SJCRH30 (cell line): Measurements from ENCODE around the gene MINDY4. TPM values are rescaled to one million over a fixed set of nuclear protein-coding genes. Genes with fewer than 3 reads are reported as not detected.

Experiments used
- DNase-seq, 2 experiments: peaks; one replicate each; pipeline ENCODE4 v3.0.0-alpha.2; 2015 to 2020
- H3K27ac ChIP-seq: fragments of 250-450 bp; sonication (Bioruptor Pico); 2 replicates; pipeline ENCODE4 v1.5.1; 2020; ENCODE audit warnings: mild to moderate bottlenecking, moderate library complexity
- H3K27me3 ChIP-seq: fragments of 250-450 bp; sonication (Bioruptor Pico); 2 replicates; pipeline ENCODE4 v1.5.1; 2020; ENCODE audit warnings: mild to moderate bottlenecking, moderate library complexity
- H3K36me3 ChIP-seq: fragments of 250-450 bp; sonication (Bioruptor Pico); 2 replicates; pipeline ENCODE4 v1.5.1; 2020; ENCODE audit warnings: mild to moderate bottlenecking, moderate library complexity
- H3K4me1 ChIP-seq: fragments of 250-450 bp; sonication (Bioruptor Pico); 2 replicates; pipeline ENCODE4 v1.5.1; 2020; ENCODE audit warnings: mild to moderate bottlenecking, moderate library complexity
- H3K4me3 ChIP-seq: fragments of 250-450 bp; sonication (Bioruptor Pico); 2 replicates; pipeline ENCODE4 v1.5.1; 2020; ENCODE audit warnings: mild to moderate bottlenecking, moderate library complexity
- H3K9me3 ChIP-seq: fragments of 250-450 bp; sonication (Bioruptor Pico); replicated peaks from 2 replicates; pipeline ENCODE4 v1.5.1; 2020; ENCODE audit warnings: mild to moderate bottlenecking, moderate library complexity
- total RNA-seq: library from RNA; depleted of rRNA; stranded (reverse); fragments of >200 nt; shearing (Covaris generic); gene quantifications from 2 replicates; pipeline ENCODE4 v1.2.3, GENCODE V29; 2014; rRNA removed

The MINDY4 gene
- total RNA-seq: not detected in 2 replicates

DNA sequence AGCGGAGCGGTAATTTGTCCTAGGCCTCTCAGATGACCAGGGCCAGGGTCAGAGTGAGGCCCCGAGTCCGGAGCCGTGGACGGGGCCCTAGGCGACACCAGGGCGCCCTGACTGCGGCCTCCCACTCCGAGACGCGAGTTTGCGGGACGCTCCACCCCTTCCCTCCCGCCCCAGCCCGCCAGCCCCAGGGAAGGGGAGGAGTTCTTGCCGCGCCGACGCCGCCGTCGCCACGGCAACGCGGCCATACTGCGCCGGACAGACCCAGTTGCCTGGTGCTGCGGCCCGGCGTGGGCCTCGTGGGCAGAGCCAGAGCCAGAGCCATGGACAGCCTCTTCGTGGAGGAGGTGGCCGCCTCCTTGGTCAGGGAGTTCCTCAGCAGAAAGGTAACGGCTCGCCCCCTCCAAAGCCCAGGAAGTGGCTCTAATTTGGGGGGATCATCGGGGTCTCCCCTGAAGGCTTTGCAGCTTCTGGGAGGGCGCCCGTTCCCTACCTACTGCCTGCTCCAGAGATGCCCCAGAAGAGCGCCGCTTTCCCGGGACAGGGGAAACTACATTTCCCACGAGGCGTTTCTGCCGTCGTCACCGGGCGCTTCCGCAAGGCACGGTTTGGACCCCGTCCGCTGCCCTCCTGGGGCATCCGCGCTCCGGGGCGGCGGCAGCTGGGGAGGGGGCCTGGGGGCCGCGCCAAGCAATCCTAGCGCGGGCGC, at the start of gene MINDY4:
Gene MINDY4, plus strand, starts transcription at position 244 of the 706 bp plus-strand sequence. Its CDS starts 77 bp downstream, at position 321.
- no peak for DNase-seq
- Histone ChIP-seq H3K27ac (no peak within 1 kb of the TSS), H3K27me3 (no peaks in the 10 kb centered on the region; the same call in 1 of the 2 replicates), H3K4me3 (no peak within 1 kb of the TSS), H3K4me1 (no peaks in the 10 kb centered on the region), H3K36me3 (no peaks in the 10 kb centered on the region), H3K9me3 (no peaks in the 10 kb centered on the region)

DNA sequence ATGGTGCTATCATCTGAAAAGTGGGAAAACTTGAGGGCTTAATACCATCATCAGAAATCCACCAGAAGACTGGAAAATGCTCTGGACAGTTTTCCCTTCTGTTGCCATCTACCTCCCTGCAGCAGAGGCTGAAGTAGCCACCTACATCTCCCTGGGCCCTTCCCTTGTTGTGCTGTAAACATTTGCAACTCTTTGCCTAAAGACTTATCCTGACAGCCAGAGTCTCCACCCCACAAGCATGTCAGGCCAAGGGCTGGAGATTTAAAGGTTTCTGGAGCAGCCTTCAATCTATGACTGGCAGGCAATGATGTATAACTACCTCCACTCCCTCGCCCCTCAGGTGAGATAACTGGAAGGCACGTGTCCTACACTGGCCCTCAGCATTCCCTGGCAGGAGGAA, 49.0 kb upstream of the MINDY4 start:
- Histone ChIP-seq H3K27me3 (no peaks in the 10 kb centered on the region), H3K4me3 (no peak overlapping the region), H3K4me1 (no peaks in the 10 kb centered on the region), H3K27ac (no peak overlapping the region), H3K36me3 (no peaks in the 10 kb centered on the region), H3K9me3 (0 out of 2 replicates have a peak, but pooled peaks cover 5% of the 10 kb centered on the region)
- no peak for DNase-seq

DNA sequence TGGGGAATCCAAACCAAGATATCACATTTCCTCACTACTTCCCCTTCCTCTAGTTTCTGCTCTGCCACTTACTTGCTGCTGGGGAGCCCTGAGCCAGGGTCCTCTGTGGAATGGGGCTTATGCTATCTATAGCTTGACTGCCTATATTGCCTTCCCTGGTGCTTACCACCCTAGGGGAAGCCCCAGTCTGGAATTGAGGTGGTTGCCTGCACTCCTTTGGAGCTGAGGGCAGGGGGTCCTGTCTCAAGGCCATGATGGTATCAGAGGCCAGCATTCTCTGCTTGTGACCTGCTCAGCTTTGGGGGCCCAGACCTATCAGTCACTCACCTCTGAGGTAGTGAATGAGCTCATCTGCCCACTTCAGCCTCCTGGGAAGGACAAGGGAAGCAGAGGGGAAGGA, 48.5 kb upstream of the MINDY4 start:
- no peaks in the 10 kb centered on the region for H3K36me3 ChIP-seq
- H3K4me1 ChIP-seq: no peaks in the 10 kb centered on the region
- no peaks in the 10 kb centered on the region for H3K27me3 ChIP-seq
- H3K27ac ChIP-seq: no peak overlapping the region
- no peak for DNase-seq
- H3K4me3 ChIP-seq: no peak overlapping the region
- H3K9me3 ChIP-seq: 0 out of 2 replicates have a peak, but pooled peaks cover 4% of the 10 kb centered on the region

DNA sequence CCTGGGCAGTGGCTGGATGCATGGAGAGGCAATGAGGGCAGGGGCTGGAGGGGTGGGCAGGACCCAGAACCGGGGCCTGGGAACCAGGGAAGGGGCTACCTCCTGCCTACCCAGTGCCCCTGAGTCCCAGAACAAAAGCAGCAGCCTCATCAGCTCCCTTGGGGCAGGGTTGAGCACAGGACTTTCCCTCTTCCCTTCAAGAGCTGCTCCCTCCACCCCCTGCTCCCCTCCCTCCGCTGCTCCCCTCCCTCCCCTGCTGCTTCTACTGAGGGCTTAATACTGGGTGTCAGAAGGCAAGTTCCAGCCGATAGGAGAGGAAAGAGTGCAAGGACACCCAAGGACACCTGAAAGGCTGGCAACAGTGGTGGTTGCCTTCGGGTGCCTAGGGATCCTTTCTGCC, 47.4 kb upstream of the MINDY4 start:
- H3K27ac ChIP-seq: no peak overlapping the region
- no peaks in the 10 kb centered on the region for H3K9me3 ChIP-seq

DNA sequence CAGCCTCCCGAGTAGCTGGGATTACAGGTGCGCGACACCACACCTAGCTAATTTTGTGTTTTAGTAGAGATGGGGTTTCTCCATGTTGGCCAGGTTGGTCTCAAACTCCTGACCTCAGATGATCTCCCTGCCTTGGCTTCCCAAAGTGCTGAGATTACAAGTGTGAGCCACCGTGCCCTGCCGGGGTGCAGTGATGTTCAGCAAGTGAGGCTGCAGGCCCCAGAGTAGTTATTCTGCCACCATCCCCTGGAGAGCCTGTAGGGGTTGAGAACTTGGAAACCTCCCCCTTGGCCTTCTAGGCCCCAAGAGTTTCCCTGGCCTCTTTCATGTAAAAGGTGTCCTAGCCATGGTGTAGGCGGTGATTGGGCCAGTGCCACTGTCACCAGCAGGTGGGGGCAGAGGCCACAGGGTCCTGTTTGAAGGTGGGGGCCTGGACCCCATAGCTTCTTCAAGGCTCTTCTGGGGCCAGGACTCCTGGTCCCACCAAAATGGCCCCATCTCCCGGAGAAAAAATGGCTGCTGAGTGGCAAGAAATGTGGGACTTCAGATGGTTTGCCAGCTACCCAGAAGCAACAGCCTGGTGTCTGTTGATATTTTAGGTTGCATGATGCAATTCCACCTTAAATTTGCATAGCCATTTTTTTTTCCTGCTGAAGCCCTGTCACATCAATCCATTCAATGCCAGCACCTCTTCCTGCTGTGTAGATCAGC, 44.8 kb upstream of the MINDY4 start:
- Histone ChIP-seq H3K27ac (no peak overlapping the region), H3K27me3 (peaks cover 9% of the 10 kb centered on the region; the same call in 1 of the 2 replicates), H3K9me3 (no peaks in the 10 kb centered on the region), H3K36me3 (no peaks in the 10 kb centered on the region), H3K4me1 (no peaks in the 10 kb centered on the region), H3K4me3 (no peak overlapping the region)
- no peak for DNase-seq

More for the DNA sequence above, 47.4 kb upstream of the MINDY4 start:
- Histone ChIP-seq H3K27me3 (no peaks in the 10 kb centered on the region), H3K4me1 (no peaks in the 10 kb centered on the region), H3K36me3 (no peaks in the 10 kb centered on the region), H3K4me3 (no peak overlapping the region)
- DNase-seq: no peak

DNA sequence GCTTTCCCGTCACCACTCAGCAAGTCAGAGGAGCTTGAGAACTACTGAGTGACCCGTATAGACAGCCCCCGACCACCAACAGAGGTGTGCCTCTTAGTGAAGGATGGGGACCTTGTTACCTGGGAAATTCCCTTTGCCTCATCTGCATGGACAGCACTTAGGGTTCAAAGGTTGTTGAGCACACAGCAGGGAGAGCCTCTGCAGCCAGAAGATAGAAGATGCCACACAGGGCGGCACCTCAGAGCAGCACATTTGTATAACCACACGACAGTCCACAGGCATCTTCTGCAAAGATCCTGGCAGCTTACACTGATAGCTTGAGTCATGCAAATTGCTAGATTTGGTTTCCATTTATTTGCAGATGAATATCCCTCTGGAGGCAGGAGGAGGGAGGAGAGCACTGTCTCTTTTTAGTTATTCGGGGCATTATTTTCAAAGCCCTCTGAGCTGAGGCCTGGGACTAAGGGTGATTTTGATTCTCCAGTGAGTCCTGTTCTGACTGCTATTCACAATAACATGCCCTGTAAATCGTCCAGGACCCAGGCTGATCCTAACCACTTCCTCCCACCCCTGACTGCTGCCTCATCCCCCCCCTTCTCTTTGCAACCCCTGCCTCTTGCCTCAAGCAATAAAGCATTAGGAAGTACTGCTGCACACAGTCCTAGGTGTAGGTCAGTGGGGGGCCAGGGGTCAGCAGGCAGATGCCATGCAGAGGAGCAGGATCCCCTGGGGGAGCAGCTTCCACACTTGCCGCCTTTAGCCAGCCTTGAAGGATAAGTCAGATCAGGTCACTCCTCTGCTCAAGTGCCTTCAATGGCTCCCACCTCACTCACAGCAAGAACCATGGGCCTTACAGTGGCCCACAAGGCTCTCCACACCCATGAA, 43.9 kb upstream of the MINDY4 start:
- Histone ChIP-seq H3K9me3 (no peaks in the 10 kb centered on the region), H3K27me3 (peaks cover 9% of the 10 kb centered on the region; the same call in 1 of the 2 replicates), H3K27ac (no peak overlapping the region), H3K36me3 (no peaks in the 10 kb centered on the region), H3K4me1 (no peaks in the 10 kb centered on the region), H3K4me3 (no peak overlapping the region)
- no peak for DNase-seq

DNA sequence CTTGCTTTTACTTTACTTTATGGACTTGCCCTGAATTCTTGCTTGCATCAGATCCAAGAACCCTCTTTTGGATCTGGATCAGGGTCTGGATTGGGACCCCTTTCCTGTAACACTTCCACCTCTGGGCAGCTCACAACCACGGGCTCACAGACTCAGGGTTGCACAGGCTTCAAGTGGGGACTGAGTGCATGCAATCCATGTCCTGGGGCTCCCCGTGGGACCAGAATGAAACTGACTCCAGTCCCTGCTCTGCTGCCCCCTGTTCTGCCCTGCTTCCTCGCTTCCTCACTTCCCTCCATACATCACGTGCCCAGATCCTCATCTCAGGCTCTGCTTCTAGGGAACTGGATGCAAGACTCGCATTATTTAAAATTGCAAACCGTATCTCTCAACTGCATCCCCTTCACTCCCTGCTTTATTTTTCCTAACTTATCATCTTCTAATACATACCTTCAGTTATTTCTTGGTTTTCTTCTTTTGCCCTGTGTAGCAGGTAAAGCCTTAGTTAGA, 42.6 kb upstream of the MINDY4 start:
- no peak overlapping the region for H3K27ac ChIP-seq
- H3K4me1 ChIP-seq: no peaks in the 10 kb centered on the region
- peaks cover 9% of the 10 kb centered on the region; the same call in 1 of the 2 replicates for H3K27me3 ChIP-seq
- no peak for DNase-seq
- H3K36me3 ChIP-seq: no peaks in the 10 kb centered on the region
- H3K9me3 ChIP-seq: no peaks in the 10 kb centered on the region
- no peak overlapping the region for H3K4me3 ChIP-seq

DNA sequence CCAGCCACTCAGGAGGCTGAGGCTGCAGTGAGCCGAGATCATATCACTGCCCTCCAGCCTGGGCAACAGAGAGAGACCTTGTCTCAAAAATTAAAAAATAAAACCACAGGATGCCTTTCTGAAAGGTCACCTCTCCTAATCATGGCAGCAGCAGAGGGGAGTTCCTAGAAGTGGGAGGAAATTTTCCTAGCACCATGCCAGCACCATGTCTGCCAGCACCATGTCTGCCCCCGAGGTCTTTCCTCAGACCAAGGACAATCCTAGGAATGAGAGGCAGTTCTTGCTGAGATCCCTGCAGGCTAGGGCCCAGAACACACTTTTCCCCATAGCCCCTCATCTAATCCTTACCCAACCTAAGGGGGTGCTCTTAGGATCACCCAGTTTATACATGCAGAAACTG, 41.6 kb upstream of the MINDY4 start:
- Histone ChIP-seq H3K4me1 (no peaks in the 10 kb centered on the region), H3K27me3 (peaks cover 9% of the 10 kb centered on the region; the same call in 1 of the 2 replicates), H3K36me3 (no peaks in the 10 kb centered on the region), H3K4me3 (no peak overlapping the region), H3K9me3 (no peaks in the 10 kb centered on the region), H3K27ac (no peak overlapping the region)
- DNase-seq: no peak

DNA sequence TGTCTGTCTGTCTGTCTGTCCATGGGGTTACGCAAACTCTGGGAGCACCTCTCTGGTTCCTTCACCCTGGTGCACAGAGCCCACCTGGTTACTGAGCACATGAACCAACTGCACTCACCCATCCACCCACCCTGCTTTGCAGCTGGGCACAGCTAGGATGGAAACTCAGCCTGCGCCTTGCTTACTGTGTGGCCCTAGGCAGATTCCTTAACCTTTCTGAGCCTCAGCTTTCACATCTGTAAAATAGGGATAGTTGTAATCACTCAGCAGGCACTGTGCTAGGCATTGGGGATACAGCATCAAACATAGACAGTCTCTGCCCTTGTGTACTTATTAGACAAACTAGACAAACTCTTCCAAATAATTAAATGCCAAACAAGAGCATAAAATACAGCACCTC, 41.1 kb upstream of the MINDY4 start:
- peaks cover 9% of the 10 kb centered on the region; the same call in 1 of the 2 replicates for H3K27me3 ChIP-seq
- H3K9me3 ChIP-seq: no peaks in the 10 kb centered on the region
- H3K27ac ChIP-seq: no peak overlapping the region

DNA sequence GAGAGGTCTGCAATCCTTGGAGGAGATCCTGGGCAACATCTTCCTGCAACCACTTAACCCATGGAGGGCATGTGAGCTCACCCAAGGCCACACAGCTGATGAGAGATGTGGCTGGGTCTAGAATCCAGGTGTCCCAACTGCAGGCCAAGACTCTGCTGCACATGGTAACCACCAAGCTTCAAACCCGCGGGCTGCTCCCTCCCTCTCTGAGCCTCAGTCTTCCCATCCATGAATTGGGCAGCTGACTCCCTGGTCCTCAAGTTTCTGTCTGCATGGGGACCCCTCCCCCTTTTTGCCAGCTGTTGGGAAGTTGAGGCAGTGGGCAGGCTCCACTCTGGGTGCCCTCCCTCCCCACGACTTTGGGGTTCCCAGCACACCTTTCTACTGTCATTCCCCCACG, 40.2 kb upstream of the MINDY4 start:
- Histone ChIP-seq H3K27me3 (peaks cover 9% of the 10 kb centered on the region; the same call in 1 of the 2 replicates), H3K4me1 (no peaks in the 10 kb centered on the region)

More for the DNA sequence above, 41.1 kb upstream of the MINDY4 start:
- DNase-seq: no peak
- Histone ChIP-seq H3K4me1 (no peaks in the 10 kb centered on the region), H3K4me3 (no peak overlapping the region), H3K36me3 (no peaks in the 10 kb centered on the region)

DNA sequence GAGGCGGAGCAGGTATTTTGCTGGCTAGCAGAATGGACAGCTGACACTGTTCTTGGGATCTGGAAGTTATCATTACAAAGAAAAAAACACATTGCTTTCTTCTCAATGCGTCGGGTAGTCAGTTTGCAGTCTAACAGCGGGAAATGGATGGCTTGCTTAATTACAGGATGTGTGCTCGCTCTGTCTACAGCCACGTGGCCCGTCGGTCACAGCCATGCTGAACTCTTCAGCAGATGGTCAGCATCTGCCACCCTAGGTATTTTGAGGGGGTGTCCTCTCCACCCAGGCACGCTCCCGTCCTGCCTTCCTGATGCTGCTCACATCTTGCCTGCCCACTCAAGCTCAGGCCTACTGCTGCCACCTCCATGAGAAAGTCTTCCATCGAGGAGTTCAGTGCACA, 39.6 kb upstream of the MINDY4 start:
- Histone ChIP-seq H3K9me3 (no peaks in the 10 kb centered on the region), H3K4me3 (no peak overlapping the region), H3K27me3 (peaks cover 9% of the 10 kb centered on the region; the same call in 1 of the 2 replicates), H3K36me3 (no peaks in the 10 kb centered on the region), H3K4me1 (no peaks in the 10 kb centered on the region), H3K27ac (no peak overlapping the region)
- DNase-seq: no peak

More for the DNA sequence above, 40.2 kb upstream of the MINDY4 start:
- Histone ChIP-seq H3K36me3 (no peaks in the 10 kb centered on the region), H3K27ac (no peak overlapping the region), H3K9me3 (no peaks in the 10 kb centered on the region), H3K4me3 (no peak overlapping the region)
- no peak for DNase-seq

DNA sequence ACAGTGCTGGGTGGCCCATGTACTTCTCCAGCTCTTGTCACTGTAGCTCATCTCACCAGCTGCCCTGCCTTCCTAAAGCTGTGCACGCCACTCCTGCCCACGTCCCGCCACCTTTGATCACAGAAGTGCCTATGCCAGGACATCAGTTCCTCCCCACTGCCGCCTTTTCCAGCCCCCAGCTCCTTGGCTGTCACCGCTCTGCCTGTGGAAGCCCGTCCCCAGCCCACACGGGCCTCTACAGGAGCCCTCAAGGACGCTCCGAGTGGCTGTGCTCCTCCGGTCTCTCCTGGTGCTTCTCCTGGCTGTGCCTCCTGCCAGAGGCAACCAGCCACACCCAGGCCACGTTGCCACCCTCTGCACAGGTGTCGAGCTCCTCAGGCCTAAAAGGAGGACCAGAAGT, 38.6 kb upstream of the MINDY4 start:
- no peak overlapping the region for H3K27ac ChIP-seq
- no peaks in the 10 kb centered on the region for H3K36me3 ChIP-seq
- no peaks in the 10 kb centered on the region for H3K9me3 ChIP-seq
- no peak for DNase-seq
- no peaks in the 10 kb centered on the region for H3K4me1 ChIP-seq
- peaks cover 9% of the 10 kb centered on the region; the same call in 1 of the 2 replicates for H3K27me3 ChIP-seq
- H3K4me3 ChIP-seq: no peak overlapping the region

DNA sequence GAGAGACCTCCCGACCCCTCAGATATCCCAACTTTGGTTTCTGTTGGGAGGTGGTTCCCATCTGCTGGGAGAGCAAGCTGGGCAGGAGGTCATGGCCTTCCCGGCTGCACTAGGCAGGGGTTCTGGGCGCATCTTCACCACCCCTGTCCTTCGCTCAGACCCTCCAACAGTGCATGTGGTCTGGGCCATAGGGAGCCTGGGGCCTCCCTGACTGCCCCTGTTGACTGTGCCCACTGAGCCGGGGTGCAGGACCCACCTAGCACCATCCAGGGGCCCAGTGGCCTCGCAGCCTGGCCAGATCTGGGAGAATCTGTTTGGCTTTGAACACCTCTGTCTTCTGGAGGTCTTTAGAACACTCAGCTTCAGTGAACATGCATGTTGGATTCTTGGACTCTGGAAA, 38.0 kb upstream of the MINDY4 start:
- Histone ChIP-seq H3K4me3 (no peak overlapping the region), H3K4me1 (no peaks in the 10 kb centered on the region), H3K27me3 (peaks cover 9% of the 10 kb centered on the region; the same call in 1 of the 2 replicates), H3K27ac (no peak overlapping the region), H3K36me3 (no peaks in the 10 kb centered on the region), H3K9me3 (no peaks in the 10 kb centered on the region)
- DNase-seq: no peak

DNA sequence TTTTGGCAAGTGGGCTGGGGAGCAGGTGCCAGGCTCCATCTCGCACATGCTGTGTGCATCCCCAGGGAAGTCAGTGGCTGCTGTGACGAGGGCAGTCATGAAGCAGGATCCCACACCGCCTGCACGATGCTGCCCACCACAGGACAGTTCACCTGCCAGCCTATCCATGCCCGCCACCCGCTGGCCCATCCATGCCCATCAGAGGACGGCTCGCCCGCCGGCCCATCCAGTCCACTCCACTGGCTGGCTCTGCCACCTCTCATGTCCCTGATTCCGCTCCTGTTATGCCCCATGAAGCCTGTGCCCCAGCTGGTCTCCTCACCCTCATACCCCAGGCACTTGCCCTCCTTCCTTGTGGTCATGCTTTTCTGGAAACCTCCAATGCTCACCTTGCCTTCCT, 37.5 kb upstream of the MINDY4 start:
- Histone ChIP-seq H3K27me3 (peaks cover 9% of the 10 kb centered on the region; the same call in 1 of the 2 replicates), H3K4me3 (no peak overlapping the region), H3K4me1 (no peaks in the 10 kb centered on the region), H3K27ac (no peak overlapping the region), H3K9me3 (no peaks in the 10 kb centered on the region), H3K36me3 (no peaks in the 10 kb centered on the region)
- DNase-seq: no peak
